ENCODE results near the gene AVPR2. TPM values are rescaled to one million over a fixed set of nuclear protein-coding genes. Genes with fewer than 3 reads are reported as not detected.

The AVPR2 gene
- total RNA-seq, 4 donors from 2014 or later: 1.1 to 2.8 (median 2.6) TPM; not detected in 1

GRCh38 chrX:153870791-153871360 is 33.6 kb upstream of the AVPR2 start:
- TF ChIP-seq, protein P1, sequence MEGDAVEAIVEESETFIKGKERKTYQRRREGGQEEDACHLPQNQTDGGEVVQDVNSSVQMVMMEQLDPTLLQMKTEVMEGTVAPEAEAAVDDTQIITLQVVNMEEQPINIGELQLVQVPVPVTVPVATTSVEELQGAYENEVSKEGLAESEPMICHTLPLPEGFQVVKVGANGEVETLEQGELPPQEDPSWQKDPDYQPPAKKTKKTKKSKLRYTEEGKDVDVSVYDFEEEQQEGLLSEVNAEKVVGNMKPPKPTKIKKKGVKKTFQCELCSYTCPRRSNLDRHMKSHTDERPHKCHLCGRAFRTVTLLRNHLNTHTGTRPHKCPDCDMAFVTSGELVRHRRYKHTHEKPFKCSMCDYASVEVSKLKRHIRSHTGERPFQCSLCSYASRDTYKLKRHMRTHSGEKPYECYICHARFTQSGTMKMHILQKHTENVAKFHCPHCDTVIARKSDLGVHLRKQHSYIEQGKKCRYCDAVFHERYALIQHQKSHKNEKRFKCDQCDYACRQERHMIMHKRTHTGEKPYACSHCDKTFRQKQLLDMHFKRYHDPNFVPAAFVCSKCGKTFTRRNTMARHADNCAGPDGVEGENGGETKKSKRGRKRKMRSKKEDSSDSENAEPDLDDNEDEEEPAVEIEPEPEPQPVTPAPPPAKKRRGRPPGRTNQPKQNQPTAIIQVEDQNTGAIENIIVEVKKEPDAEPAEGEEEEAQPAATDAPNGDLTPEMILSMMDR (IDR thresholded peaks at IDR 0.05): no peak
- no peak for TF ChIP-seq POLR2A (IDR thresholded peaks at IDR 0.05)
- Histone ChIP-seq H3K36me3 (no peaks in the 10 kb centered on the region), H3K27ac (no peak overlapping the region), H3K9me3 (no peaks in the 10 kb centered on the region), H3K27me3 (no peaks in the 10 kb centered on the region), H3K4me1 (no peaks in the 10 kb centered on the region), H3K4me3 (replicated peaks in 1 of 3) (no peak overlapping the region)
- 34 to 68% methylated on average over 4 to 14 of the region's 21 CpGs for WGBS, 2 donors
- intact Hi-C loops (cut with DNase I): loop anchor here (10.0 kb wide), 1 partner anchor 64 kb away; the partner anchor contains the start of gene NAA10
- DNase-seq: no peak

GRCh38 chrX:153871451-153871850 is 33.0 kb upstream of the AVPR2 start:
- Histone ChIP-seq H3K4me1 (no peaks in the 10 kb centered on the region), H3K9me3 (no peaks in the 10 kb centered on the region), H3K4me3 (replicated peaks in 1 of 3) (no peak overlapping the region), H3K36me3 (no peaks in the 10 kb centered on the region), H3K27me3 (no peaks in the 10 kb centered on the region), H3K27ac (no peak overlapping the region)
- intact Hi-C loops (cut with DNase I): loop anchor here (10.0 kb wide), 1 partner anchor 63 kb away; the partner anchor contains the start of gene NAA10
- no peak for DNase-seq
- TF ChIP-seq POLR2A (IDR thresholded peaks at IDR 0.05): no peak
- TF ChIP-seq, protein P1 (IDR thresholded peaks at IDR 0.05): no peak
- WGBS, 2 donors: 16% methylated on average over 6 of the region's 6 CpGs

- no peak for DNase-seq
- no peaks in the 10 kb centered on the region for H3K27me3 ChIP-seq
- H3K36me3 ChIP-seq: no peaks in the 10 kb centered on the region
- H3K4me3 ChIP-seq (replicated peaks in 1 of 3): no peak overlapping the region
- no peaks in the 10 kb centered on the region for H3K9me3 ChIP-seq
- no peak for TF ChIP-seq POLR2A (IDR thresholded peaks at IDR 0.05)
- TF ChIP-seq, protein P1 (IDR thresholded peaks at IDR 0.05): no peak
- H3K4me1 ChIP-seq: no peaks in the 10 kb centered on the region
- intact Hi-C loops (cut with DNase I): loop anchor here (10.0 kb wide), 1 partner anchor 63 kb away; the partner anchor contains the start of gene NAA10
- no peak overlapping the region for H3K27ac ChIP-seq
- 64 to 71% methylated on average over 5 to 12 of the region's 29 CpGs for WGBS, 2 donors
Observed at GRCh38 chrX:153871946-153872878, 32.3 kb upstream of the AVPR2 start.

GRCh38 chrX:153873282-153874084 is 31.0 kb upstream of the AVPR2 start:
- Histone ChIP-seq H3K4me1 (no peaks in the 10 kb centered on the region), H3K27ac (no peak overlapping the region), H3K36me3 (no peaks in the 10 kb centered on the region), H3K4me3 (replicated peaks in 1 of 3) (no peak overlapping the region), H3K27me3 (no peaks in the 10 kb centered on the region), H3K9me3 (no peaks in the 10 kb centered on the region)
- DNase-seq: no peak
- TF ChIP-seq POLR2A (IDR thresholded peaks at IDR 0.05): no peak
- TF ChIP-seq, protein P1 (IDR thresholded peaks at IDR 0.05): no peak
- 8 to 38% methylated on average over 2 to 6 of the region's 7 CpGs for WGBS, 2 donors
- intact Hi-C loops (cut with DNase I): loop anchor here (10.0 kb wide), 1 partner anchor 61 kb away; the partner anchor contains the start of gene NAA10
